Measurements from ENCODE around the gene C8G.

Gene C8G

GRCh38 chr9:136944519-136945332 lies at the start of gene C8G, which contains the start of gene FBXW5:
C8G (plus strand) TSS chr9:136945243; CDS start chr9:136945321, 78 bp downstream.
FBXW5 (minus strand) TSS chr9:136944738; CDS start chr9:136944083, 655 bp downstream.
- peak; percentile 88 to 96 (median 90) for DNase-seq

- DNase-seq = no peak
These were observed 49.0 kb upstream of the C8G start for GRCh38 chr9:136896027-136896426.

- DNase-seq = no peak
These were observed 46.5 kb upstream of the C8G start for GRCh38 chr9:136898483-136899100.

GRCh38 chr9:136899196-136899595 lies 45.8 kb upstream of the C8G start:
- DNase-seq = no peak

GRCh38 chr9:136900556-136900955 lies 44.5 kb upstream of the C8G start:
- no peak for DNase-seq

GRCh38 chr9:136900988-136901515 lies 44.0 kb upstream of the C8G start:
- DNase-seq = no peak

- peak; percentile 10 to 58 (median 44) for DNase-seq
These were observed 43.4 kb upstream of the C8G start for GRCh38 chr9:136901516-136902258.

- DNase-seq = peak; percentile 28 to 79 (median 57)
These were observed 42.7 kb upstream of the C8G start for GRCh38 chr9:136902259-136902821.

- DNase-seq = no peak
These were observed 41.9 kb upstream of the C8G start for GRCh38 chr9:136903041-136903554.

- no peak for DNase-seq
These were observed 38.8 kb upstream of the C8G start for GRCh38 chr9:136906266-136906665.

GRCh38 chr9:136907011-136907914 lies 37.8 kb upstream of the C8G start:
- no peak for DNase-seq

- no peak for DNase-seq
These were observed 34.7 kb upstream of the C8G start for GRCh38 chr9:136910197-136910900.

- DNase-seq = no peak
These were observed 34.2 kb upstream of the C8G start for GRCh38 chr9:136910901-136911245.

- DNase-seq = no peak
These were observed 31.2 kb upstream of the C8G start for GRCh38 chr9:136913701-136914438.

GRCh38 chr9:136915632-136916329 lies 29.3 kb upstream of the C8G start:
- no peak for DNase-seq

- no peak for DNase-seq
These were observed 28.5 kb upstream of the C8G start for GRCh38 chr9:136916330-136917184.

GRCh38 chr9:136917902-136918301 lies 27.1 kb upstream of the C8G start:
- no peak for DNase-seq

- DNase-seq = no peak
These were observed 25.0 kb upstream of the C8G start for GRCh38 chr9:136920069-136920468.
